Mesodermal cell (in vitro differentiated cells): ENCODE measurements around the gene CDH11.
A peak's percentile ranks its signal among the peaks of the same experiment; 100 is the strongest.

Source experiments
- H3K27ac ChIP-seq: 2 replicates; pipeline ENCODE4 v1.7.0; 2013; ENCODE audit warnings: mild to moderate bottlenecking, low read depth, low read length, moderate library complexity; ENCODE audit not compliant: severe bottlenecking
- H3K36me3 ChIP-seq: 2 replicates; pipeline ENCODE4 v1.7.1; 2013; ENCODE audit warnings: mild to moderate bottlenecking, low read length, moderate library complexity; ENCODE audit not compliant: control insufficient read depth, insufficient read depth
- H3K4me1 ChIP-seq: one replicate; pipeline ENCODE4 v1.7.1; 2013; ENCODE audit warnings: mild to moderate bottlenecking, low read length; ENCODE audit not compliant: insufficient read depth, control insufficient read depth, poor library complexity, severe bottlenecking
- H3K4me3 ChIP-seq: 2 replicates; pipeline ENCODE4 v1.7.0; 2013; ENCODE audit warnings: low read length, control low read depth, mild to moderate bottlenecking; ENCODE audit not compliant: insufficient read depth, poor library complexity, severe bottlenecking; ENCODE audit errors: extremely low read depth
- H3K9me3 ChIP-seq: 2 replicates; pipeline ENCODE4 v1.7.1; 2013; ENCODE audit warnings: mild to moderate bottlenecking, low read length, moderate library complexity; ENCODE audit not compliant: control insufficient read depth
- WGBS, 2 experiments: methylation state at CpG; one replicate each; pipeline ENCODE4 v1.1.5; 2013; ENCODE audit warnings: missing lambda C conversion rate in 2 of 2; ENCODE audit not compliant: insufficient coverage in 2 of 2; 5-methylcytosine and 5-hydroxymethylcytosine counted together

Gene CDH11

GRCh38 chr16:64983963-64984362 is 137.9 kb downstream of the CDH11 start:
- Histone ChIP-seq H3K4me3 (no peak overlapping the region), H3K9me3 (no peaks in the 10 kb centered on the region), H3K27ac (no peak overlapping the region), H3K36me3 (peaks cover 89% of the 10 kb centered on the region), H3K4me1 (no peaks in the 10 kb centered on the region)
- no CpG with 5 or more reads among the region's 2 CpGs for WGBS, 2 experiments

GRCh38 chr16:64983231-64983630 is 138.6 kb downstream of the CDH11 start:
- WGBS, 2 experiments: 85 to 100% methylated on average over 3 of the region's 3 CpGs
- no peak overlapping the region for H3K27ac ChIP-seq

GRCh38 chr16:64982581-64982980 is 139.3 kb downstream of the CDH11 start:
- no peaks in the 10 kb centered on the region for H3K4me1 ChIP-seq
- no peaks in the 10 kb centered on the region for H3K9me3 ChIP-seq
- no peak overlapping the region for H3K27ac ChIP-seq
- no peak overlapping the region for H3K4me3 ChIP-seq
- H3K36me3 ChIP-seq: peaks cover 85% of the 10 kb centered on the region
- WGBS, 2 experiments: 100% methylated on average over 2 of the region's 3 CpGs; no CpG with 5 or more reads in 1 of the 2 experiments

More at GRCh38 chr16:64983231-64983630, 138.6 kb downstream of the CDH11 start:
- peaks cover 85% of the 10 kb centered on the region for H3K36me3 ChIP-seq
- no peaks in the 10 kb centered on the region for H3K4me1 ChIP-seq
- H3K4me3 ChIP-seq: no peak overlapping the region
- no peaks in the 10 kb centered on the region for H3K9me3 ChIP-seq

- Histone ChIP-seq H3K9me3 (no peaks in the 10 kb centered on the region), H3K4me3 (no peak overlapping the region), H3K27ac (peak overlapping the region; percentile 26), H3K4me1 (no peaks in the 10 kb centered on the region), H3K36me3 (peaks cover 83% of the 10 kb centered on the region)
- 84 to 94% methylated on average over 9 to 10 of the region's 11 CpGs for WGBS, 2 experiments
Observed at GRCh38 chr16:64981568-64982281, 140.1 kb downstream of the CDH11 start.

GRCh38 chr16:64977206-64977920 is 144.5 kb downstream of the CDH11 start:
- Histone ChIP-seq H3K36me3 (peaks cover 91% of the 10 kb centered on the region), H3K4me3 (no peak overlapping the region), H3K9me3 (no peaks in the 10 kb centered on the region), H3K27ac (no peak overlapping the region), H3K4me1 (no peaks in the 10 kb centered on the region)
- WGBS, 2 experiments: 100% methylated on average over 1 of the region's 4 CpGs

GRCh38 chr16:64975821-64976220 is 146.0 kb downstream of the CDH11 start:
- peaks cover 91% of the 10 kb centered on the region for H3K36me3 ChIP-seq
- WGBS, 2 experiments: 89 to 92% methylated on average over 1 of the region's 1 CpG
- no peaks in the 10 kb centered on the region for H3K9me3 ChIP-seq

GRCh38 chr16:64974381-64974780 is 147.5 kb downstream of the CDH11 start:
- no peak overlapping the region for H3K4me3 ChIP-seq
- H3K4me1 ChIP-seq: no peaks in the 10 kb centered on the region
- H3K36me3 ChIP-seq: peaks cover 91% of the 10 kb centered on the region
- no peaks in the 10 kb centered on the region for H3K9me3 ChIP-seq
- WGBS, 2 experiments: 92 to 100% methylated on average over 1 of the region's 2 CpGs
- peak overlapping the region; percentile 12 for H3K27ac ChIP-seq

More at GRCh38 chr16:64975821-64976220, 146.0 kb downstream of the CDH11 start:
- no peaks in the 10 kb centered on the region for H3K4me1 ChIP-seq
- H3K27ac ChIP-seq: no peak overlapping the region
- no peak overlapping the region for H3K4me3 ChIP-seq

GRCh38 chr16:64973171-64973570 is 148.7 kb downstream of the CDH11 start:
- Histone ChIP-seq H3K4me3 (no peak overlapping the region), H3K9me3 (no peaks in the 10 kb centered on the region), H3K27ac (no peak overlapping the region), H3K36me3 (peaks cover 95% of the 10 kb centered on the region), H3K4me1 (no peaks in the 10 kb centered on the region)
- no CpG with 5 or more reads among the region's 2 CpGs for WGBS, 2 experiments

GRCh38 chr16:64971171-64971570 is 150.7 kb downstream of the CDH11 start:
- 90 to 100% methylated on average over 3 of the region's 4 CpGs for WGBS, 2 experiments
- Histone ChIP-seq H3K27ac (no peak overlapping the region), H3K9me3 (no peaks in the 10 kb centered on the region), H3K4me1 (no peaks in the 10 kb centered on the region), H3K4me3 (no peak overlapping the region), H3K36me3 (peaks cover 87% of the 10 kb centered on the region)

GRCh38 chr16:64969221-64969620 is 152.6 kb downstream of the CDH11 start:
- H3K27ac ChIP-seq: no peak overlapping the region
- no peak overlapping the region for H3K4me3 ChIP-seq
- WGBS, 2 experiments: no CpG with 5 or more reads among the region's 1 CpG

GRCh38 chr16:64968539-64968938 is 153.3 kb downstream of the CDH11 start:
- no peaks in the 10 kb centered on the region for H3K4me1 ChIP-seq
- peaks cover 67% of the 10 kb centered on the region for H3K36me3 ChIP-seq
- no peak overlapping the region for H3K4me3 ChIP-seq
- 100% methylated on average over 1 of the region's 6 CpGs; no CpG with 5 or more reads in 1 of the 2 experiments for WGBS, 2 experiments
- no peaks in the 10 kb centered on the region for H3K9me3 ChIP-seq
- no peak overlapping the region for H3K27ac ChIP-seq

More at GRCh38 chr16:64969221-64969620, 152.6 kb downstream of the CDH11 start:
- H3K36me3 ChIP-seq: peaks cover 73% of the 10 kb centered on the region
- no peaks in the 10 kb centered on the region for H3K9me3 ChIP-seq
- H3K4me1 ChIP-seq: no peaks in the 10 kb centered on the region
